VCaP (cell line): ENCODE measurements around the gene PFDN2.
A peak's percentile ranks its signal among the peaks of the same experiment; 100 is the strongest.

Source experiments
- H3K27ac ChIP-seq: fragments of 450-650 bp; 2 replicates; pipeline ENCODE4 v1.5.1; 2017
- CTCF ChIP-seq: fragments of 450-650 bp; conservative IDR thresholded peaks from 2 replicates; pipeline ENCODE4 v1.5.1; 2017; ENCODE audit warnings: mild to moderate bottlenecking, moderate library complexity

PFDN2 gene

GRCh38 chr1:161111527-161111926 is 6.3 kb downstream of the PFDN2 start:
- H3K27ac ChIP-seq = no peak overlapping the region

GRCh38 chr1:161111117-161111516 is 6.7 kb downstream of the PFDN2 start:
- no peak overlapping the region for H3K27ac ChIP-seq
- TF ChIP-seq CTCF = no peak

More at GRCh38 chr1:161111527-161111926, 6.3 kb downstream of the PFDN2 start:
- no peak for TF ChIP-seq CTCF

DNA sequence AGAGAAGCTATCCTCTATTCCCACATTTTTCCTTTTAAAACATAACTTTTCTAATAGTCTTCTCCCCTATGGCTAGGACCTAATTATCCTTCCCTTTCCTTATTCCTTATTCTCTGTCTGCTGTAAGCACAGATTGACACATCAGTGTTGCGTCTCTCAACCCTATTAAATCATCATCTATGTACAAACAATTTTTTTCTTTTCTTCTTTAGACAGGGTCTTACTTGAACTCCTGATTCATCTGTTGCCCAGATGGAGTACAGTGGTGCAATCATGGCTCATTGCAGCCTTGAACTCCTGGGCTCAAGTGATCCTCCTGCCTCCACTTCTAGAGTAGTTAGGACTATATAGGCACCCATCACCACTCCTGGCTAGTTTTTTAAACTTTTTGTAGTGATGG is 11.4 kb downstream of the PFDN2 start:
- no peak for TF ChIP-seq CTCF
- no peak overlapping the region for H3K27ac ChIP-seq

GRCh38 chr1:161100556-161100955 is 17.3 kb downstream of the PFDN2 start:
- TF ChIP-seq CTCF = no peak
- H3K27ac ChIP-seq = no peak overlapping the region

DNA sequence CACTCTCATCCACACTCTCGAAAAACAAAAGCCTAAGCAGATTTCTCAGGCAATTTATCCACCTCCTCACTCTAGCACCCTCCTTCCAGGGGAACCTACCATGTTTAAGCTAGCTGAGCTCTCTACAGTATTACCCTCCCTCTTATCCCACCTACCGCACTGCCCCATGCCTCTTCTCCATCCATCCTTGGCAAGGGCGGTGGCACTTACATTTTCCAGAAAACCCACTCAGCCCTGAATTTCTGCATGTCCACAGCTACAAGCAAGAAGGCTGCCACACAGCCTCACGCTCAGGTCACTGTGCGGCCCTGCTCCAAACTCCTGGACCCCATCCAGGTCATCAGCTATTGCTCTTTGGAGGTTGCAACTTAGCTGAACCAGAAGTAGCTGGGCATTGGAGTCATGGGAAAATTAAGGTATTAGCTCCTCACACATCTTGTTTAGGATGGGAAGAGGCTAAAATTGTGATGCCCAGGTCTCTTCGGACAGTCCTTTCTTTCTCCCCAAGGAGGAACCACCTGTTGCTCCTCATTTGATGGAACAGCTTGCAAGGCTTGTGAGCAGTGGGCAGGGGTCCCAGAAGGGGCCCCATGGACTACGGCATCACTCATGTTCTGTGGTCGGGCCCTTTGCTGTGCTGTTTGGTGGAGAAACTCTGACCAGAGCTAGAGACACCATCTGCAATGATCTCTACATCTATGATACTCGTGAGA is 18.6 kb downstream of the PFDN2 start:
- no peak for TF ChIP-seq CTCF
- peak overlapping the region; percentile 80 for H3K27ac ChIP-seq

- peak within 1 kb of the TSS; percentile 80 for H3K27ac ChIP-seq
- TF ChIP-seq CTCF = no peak
These were observed 19.4 kb downstream of the PFDN2 start, which contains the start of gene KLHDC9 for GRCh38 chr1:161098210-161099068. TSS of gene KLHDC9 (plus strand) at chr1:161098361. CDS start at chr1:161098536, 175 bp downstream.

- TF ChIP-seq CTCF = no peak
- H3K27ac ChIP-seq = no peak overlapping the region
These were observed 21.3 kb downstream of the PFDN2 start for GRCh38 chr1:161096530-161096929.
